Sigmoid colon (tissue), 4 donors: ENCODE measurements around the gene ZNF776.

ENCODE experiments used
- EP300 ChIP-seq, 4 donors: sonication (generic); formaldehyde crosslinking; IDR thresholded peaks; one replicate each; pipeline ENCODE4 v1.6.1; 2017; ENCODE audit warnings: antibody characterized with exemption in 4 of 4
- POLR2A ChIP-seq, 2 donors: fragments of 450-650 bp; IDR thresholded peaks; one replicate each; pipeline ENCODE4 v1.6.1; 2016; ENCODE audit warnings: antibody characterized with exemption in 2 of 2, mild to moderate bottlenecking in 2 of 2, moderate library complexity in 2 of 2
- POLR2AphosphoS5 ChIP-seq, 4 donors: sonication (generic); formaldehyde crosslinking; IDR thresholded peaks; one replicate each; pipeline ENCODE4 v1.6.1; 2017; ENCODE audit warnings: antibody characterized with exemption in 4 of 4
- TF ChIP-seq, protein P1 (sequence below), 4 experiments: fragments of 450-650 bp in 3 of 4; fragments of 200-600 bp in 1 of 4; IDR thresholded peaks; one replicate each; pipeline ENCODE4 v1.5.1; 2016 to 2019; ENCODE audit warnings: antibody characterized with exemption in 4 of 4, mild to moderate bottlenecking in 3 of 4, moderate library complexity in 2 of 4

DNA sequence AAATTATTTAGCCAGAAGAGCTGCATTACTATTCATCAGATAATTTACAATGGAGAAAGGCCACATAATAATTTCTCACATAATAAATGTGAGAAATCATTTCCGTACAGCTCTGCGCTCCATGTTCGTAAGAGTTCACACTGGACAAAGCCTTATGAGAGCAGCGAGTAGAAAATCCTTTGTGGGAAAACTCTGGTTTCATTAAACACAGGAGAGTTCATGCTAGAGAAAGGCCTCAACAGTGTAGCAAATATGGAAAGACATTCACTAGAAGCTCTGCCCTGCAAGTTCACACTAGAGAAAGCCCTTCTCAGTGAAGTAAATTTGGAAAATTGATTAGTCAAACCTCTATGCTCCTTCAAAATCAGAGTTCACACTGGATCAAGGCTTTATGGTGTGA lies 8.4 kb downstream of the ZNF776 start:
- TF ChIP-seq, protein P1, sequence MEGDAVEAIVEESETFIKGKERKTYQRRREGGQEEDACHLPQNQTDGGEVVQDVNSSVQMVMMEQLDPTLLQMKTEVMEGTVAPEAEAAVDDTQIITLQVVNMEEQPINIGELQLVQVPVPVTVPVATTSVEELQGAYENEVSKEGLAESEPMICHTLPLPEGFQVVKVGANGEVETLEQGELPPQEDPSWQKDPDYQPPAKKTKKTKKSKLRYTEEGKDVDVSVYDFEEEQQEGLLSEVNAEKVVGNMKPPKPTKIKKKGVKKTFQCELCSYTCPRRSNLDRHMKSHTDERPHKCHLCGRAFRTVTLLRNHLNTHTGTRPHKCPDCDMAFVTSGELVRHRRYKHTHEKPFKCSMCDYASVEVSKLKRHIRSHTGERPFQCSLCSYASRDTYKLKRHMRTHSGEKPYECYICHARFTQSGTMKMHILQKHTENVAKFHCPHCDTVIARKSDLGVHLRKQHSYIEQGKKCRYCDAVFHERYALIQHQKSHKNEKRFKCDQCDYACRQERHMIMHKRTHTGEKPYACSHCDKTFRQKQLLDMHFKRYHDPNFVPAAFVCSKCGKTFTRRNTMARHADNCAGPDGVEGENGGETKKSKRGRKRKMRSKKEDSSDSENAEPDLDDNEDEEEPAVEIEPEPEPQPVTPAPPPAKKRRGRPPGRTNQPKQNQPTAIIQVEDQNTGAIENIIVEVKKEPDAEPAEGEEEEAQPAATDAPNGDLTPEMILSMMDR (IDR thresholded peaks at IDR 0.05): no peak
- TF ChIP-seq POLR2A (IDR thresholded peaks at IDR 0.05) (no peak), EP300 (IDR thresholded peaks at IDR 0.05) (no peak), POLR2AphosphoS5 (IDR thresholded peaks at IDR 0.05) (no peak)
